Measurements from ENCODE around the gene EDC4.

EDC4 gene

GRCh38 chr16:67873435-67874370 is 851 bp downstream of the EDC4 start:
- H3K9me3 ChIP-seq (ENCODE audit: control insufficient read depth, low read length), result no peaks in the 10 kb centered on the region
- H3K27me3 ChIP-seq (ENCODE audit: control insufficient read depth, insufficient read depth, low read length), result no peaks in the 10 kb centered on the region
- peak overlapping the region; percentile 74 for H3K9ac ChIP-seq
- H3K4me3 ChIP-seq (ENCODE audit: low read depth, low read length), result peak overlapping the region; percentile 72
- H3K27ac ChIP-seq, result peak overlapping the region; percentile 61
- H2AFZ ChIP-seq, result peak overlapping the region; percentile 89
- peaks cover 11% of the 10 kb centered on the region for H3K4me1 ChIP-seq
- peak overlapping the region; percentile 85 for H3K4me2 ChIP-seq (ENCODE audit: low read length)
- no peaks in the 10 kb centered on the region for H3K36me3 ChIP-seq (ENCODE audit: control insufficient read depth, insufficient read depth, low read length)
- H3K79me2 ChIP-seq, result peaks cover 23% of the 10 kb centered on the region
- TF ChIP-seq, protein P1, sequence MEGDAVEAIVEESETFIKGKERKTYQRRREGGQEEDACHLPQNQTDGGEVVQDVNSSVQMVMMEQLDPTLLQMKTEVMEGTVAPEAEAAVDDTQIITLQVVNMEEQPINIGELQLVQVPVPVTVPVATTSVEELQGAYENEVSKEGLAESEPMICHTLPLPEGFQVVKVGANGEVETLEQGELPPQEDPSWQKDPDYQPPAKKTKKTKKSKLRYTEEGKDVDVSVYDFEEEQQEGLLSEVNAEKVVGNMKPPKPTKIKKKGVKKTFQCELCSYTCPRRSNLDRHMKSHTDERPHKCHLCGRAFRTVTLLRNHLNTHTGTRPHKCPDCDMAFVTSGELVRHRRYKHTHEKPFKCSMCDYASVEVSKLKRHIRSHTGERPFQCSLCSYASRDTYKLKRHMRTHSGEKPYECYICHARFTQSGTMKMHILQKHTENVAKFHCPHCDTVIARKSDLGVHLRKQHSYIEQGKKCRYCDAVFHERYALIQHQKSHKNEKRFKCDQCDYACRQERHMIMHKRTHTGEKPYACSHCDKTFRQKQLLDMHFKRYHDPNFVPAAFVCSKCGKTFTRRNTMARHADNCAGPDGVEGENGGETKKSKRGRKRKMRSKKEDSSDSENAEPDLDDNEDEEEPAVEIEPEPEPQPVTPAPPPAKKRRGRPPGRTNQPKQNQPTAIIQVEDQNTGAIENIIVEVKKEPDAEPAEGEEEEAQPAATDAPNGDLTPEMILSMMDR (IDR thresholded peaks at IDR 0.05), result no peak

DNA sequence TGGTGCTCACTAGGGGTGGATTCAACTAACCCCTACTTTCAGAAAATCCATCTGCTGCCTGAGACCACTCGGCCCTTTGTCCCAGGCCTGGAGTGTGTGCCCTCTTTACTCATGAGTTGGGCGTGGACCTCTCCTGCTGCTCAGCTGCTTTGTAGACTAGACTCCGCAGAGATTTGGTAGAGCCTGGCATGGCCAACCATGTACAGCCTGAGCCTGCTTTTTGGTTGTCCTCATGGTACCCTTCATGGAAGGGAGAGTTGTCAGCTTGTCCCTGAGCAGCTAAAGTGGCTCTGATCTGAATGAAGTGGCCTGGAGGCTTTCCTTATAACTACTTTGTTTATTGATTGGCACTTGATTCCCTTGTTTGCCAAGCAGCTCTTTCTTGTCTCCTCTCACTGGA is 1.5 kb downstream of the EDC4 start:
- no peak overlapping the region for H3K9ac ChIP-seq
- H3K27ac ChIP-seq, result no peak overlapping the region
- H3K79me2 ChIP-seq, result peaks cover 23% of the 10 kb centered on the region

GRCh38 chr16:67877064-67877463 is 4.2 kb downstream of the EDC4 start:
- no peak overlapping the region for H3K4me3 ChIP-seq (ENCODE audit: low read depth, low read length)
- H3K27me3 ChIP-seq (ENCODE audit: control insufficient read depth, insufficient read depth, low read length), result no peaks in the 10 kb centered on the region
- H3K4me2 ChIP-seq (ENCODE audit: low read length), result peak overlapping the region; percentile 33
- no peak overlapping the region for H3K9ac ChIP-seq
- no peaks in the 10 kb centered on the region for H3K36me3 ChIP-seq (ENCODE audit: control insufficient read depth, insufficient read depth, low read length)
- TF ChIP-seq, protein P1 (IDR thresholded peaks at IDR 0.05), result no peak
- peaks cover 11% of the 10 kb centered on the region for H3K4me1 ChIP-seq
- H3K9me3 ChIP-seq (ENCODE audit: control insufficient read depth, low read length), result no peaks in the 10 kb centered on the region
- H3K27ac ChIP-seq, result no peak overlapping the region
- no peak overlapping the region for H2AFZ ChIP-seq
- peaks cover 23% of the 10 kb centered on the region for H3K79me2 ChIP-seq

More for the DNA sequence above, 1.5 kb downstream of the EDC4 start:
- Histone ChIP-seq H3K36me3 (ENCODE audit: control insufficient read depth, insufficient read depth, low read length) (no peaks in the 10 kb centered on the region), H3K4me2 (ENCODE audit: low read length) (peak overlapping the region; percentile 85), H3K27me3 (ENCODE audit: control insufficient read depth, insufficient read depth, low read length) (no peaks in the 10 kb centered on the region), H3K4me1 (peaks cover 11% of the 10 kb centered on the region), H2AFZ (no peak overlapping the region), H3K9me3 (ENCODE audit: control insufficient read depth, low read length) (no peaks in the 10 kb centered on the region), H3K4me3 (ENCODE audit: low read depth, low read length) (peak overlapping the region; percentile 72)
- TF ChIP-seq, protein P1 (IDR thresholded peaks at IDR 0.05), result no peak

- Histone ChIP-seq H3K27ac (no peak overlapping the region), H3K4me1 (peaks cover 5% of the 10 kb centered on the region), H3K27me3 (ENCODE audit: control insufficient read depth, insufficient read depth, low read length) (no peaks in the 10 kb centered on the region), H2AFZ (no peak overlapping the region), H3K36me3 (ENCODE audit: control insufficient read depth, insufficient read depth, low read length) (no peaks in the 10 kb centered on the region), H3K9me3 (ENCODE audit: control insufficient read depth, low read length) (no peaks in the 10 kb centered on the region), H3K79me2 (peaks cover 18% of the 10 kb centered on the region), H3K9ac (no peak overlapping the region), H3K4me3 (ENCODE audit: low read depth, low read length) (no peak overlapping the region), H3K4me2 (ENCODE audit: low read length) (no peak overlapping the region)
- TF ChIP-seq, protein P1 (IDR thresholded peaks at IDR 0.05), result no peak
These were observed 5.4 kb downstream of the EDC4 start for GRCh38 chr16:67878232-67878631.
